Activated B cell treated with CpG ODN at 0.5 μM for 24 hours (primary cell): ENCODE measurements around the gene SH3RF3. TPM values are rescaled to one million over a fixed set of nuclear protein-coding genes. Genes with fewer than 3 reads are reported as not detected.

ENCODE experiments used
- ATAC-seq: fragments of 200-7000 bp; cut with Tn5 transposase; one replicate; pipeline ENCODE4 v1.10.0; 2021; ENCODE audit warnings: low read depth, mild to moderate bottlenecking, moderate library complexity
- CTCF ChIA-PET: fragments of 350-600 bp; sonication (Branson Sonifier 250); formaldehyde crosslinking; loops from one replicate; lab custom pipeline; 2021; ENCODE audit warnings: antibody characterized with exemption; lab: Charles Lee
- POLR2A ChIA-PET: fragments of 350-600 bp; sonication (Branson Sonifier 250); formaldehyde crosslinking; loops from one replicate; lab custom pipeline; 2021; ENCODE audit warnings: antibody characterized with exemption; lab: Charles Lee
- DNase-seq: peaks from one replicate; pipeline ENCODE4 v3.0.0; 2022
- H3K27ac Mint-ChIP-seq: one replicate; pipeline ENCODE4 v1.8.0; 2020; ENCODE audit warnings: mixed read lengths
- H3K27me3 Mint-ChIP-seq: one replicate; pipeline ENCODE4 v1.8.0; 2021; ENCODE audit warnings: mixed read lengths
- H3K36me3 Mint-ChIP-seq: one replicate; pipeline ENCODE4 v1.8.0; 2021; ENCODE audit warnings: low read depth, mixed read lengths
- H3K4me1 Mint-ChIP-seq: one replicate; pipeline ENCODE4 v1.8.0; 2021; ENCODE audit warnings: mixed read lengths
- H3K4me3 Mint-ChIP-seq: one replicate; pipeline ENCODE4 v1.8.0; 2020; ENCODE audit warnings: mild to moderate bottlenecking, mixed read lengths
- H3K9me3 Mint-ChIP-seq: one replicate; pipeline ENCODE4 v1.8.0; 2020; ENCODE audit warnings: mixed read lengths
- CTCF ChIP-seq: fragments of 200-600 bp; IDR thresholded peaks from one replicate; pipeline ENCODE4 v1.8.0; 2022; ENCODE audit warnings: antibody characterized with exemption, mild to moderate bottlenecking
- intact Hi-C: fragments of 100-400 bp; cut with micrococcal nuclease; formaldehyde crosslinking; loops from one replicate; pipeline ENCODE4 v1.15.1; 2024
- total RNA-seq: library from RNA; stranded (reverse); gene quantifications from 2 replicates; pipeline ENCODE4 v1.2.3, GENCODE V29; 2022

Gene SH3RF3
- total RNA-seq, 1 donor from 2014 or later = 0.09 TPM

DNA sequence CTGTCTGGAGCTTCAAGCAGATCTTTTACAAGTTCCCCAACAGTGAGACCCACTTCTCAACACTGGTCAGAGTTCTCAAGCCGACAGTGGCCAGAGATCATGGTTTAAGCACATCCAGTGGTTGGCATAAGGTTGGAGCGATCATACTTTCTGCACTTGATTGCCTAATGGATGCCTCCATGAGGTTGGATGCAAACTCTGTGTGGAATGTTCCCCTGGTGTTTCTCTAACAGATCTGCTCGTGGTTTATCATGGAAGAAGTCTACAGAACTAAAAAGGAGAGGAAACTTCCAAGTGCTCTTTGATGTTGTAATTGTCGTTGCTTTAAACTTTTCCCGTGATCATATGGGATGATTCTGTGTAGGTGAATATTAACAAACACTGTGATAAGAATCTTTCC is 60.7 kb downstream of the SH3RF3 start:
- Mint-ChIP-seq H3K27ac (no peak overlapping the region), H3K36me3 (no peaks in the 10 kb centered on the region), H3K4me3 (no peak overlapping the region), H3K9me3 (no peaks in the 10 kb centered on the region), H3K4me1 (peaks cover 11% of the 10 kb centered on the region), H3K27me3 (peaks cover 1% of the 10 kb centered on the region)
- DNase-seq = no peak
- ChIA-PET CTCF (no interaction called here), POLR2A (no interaction called here)
- no peak for ATAC-seq
- no peak for TF ChIP-seq CTCF
- intact Hi-C loops = no loop called here

DNA sequence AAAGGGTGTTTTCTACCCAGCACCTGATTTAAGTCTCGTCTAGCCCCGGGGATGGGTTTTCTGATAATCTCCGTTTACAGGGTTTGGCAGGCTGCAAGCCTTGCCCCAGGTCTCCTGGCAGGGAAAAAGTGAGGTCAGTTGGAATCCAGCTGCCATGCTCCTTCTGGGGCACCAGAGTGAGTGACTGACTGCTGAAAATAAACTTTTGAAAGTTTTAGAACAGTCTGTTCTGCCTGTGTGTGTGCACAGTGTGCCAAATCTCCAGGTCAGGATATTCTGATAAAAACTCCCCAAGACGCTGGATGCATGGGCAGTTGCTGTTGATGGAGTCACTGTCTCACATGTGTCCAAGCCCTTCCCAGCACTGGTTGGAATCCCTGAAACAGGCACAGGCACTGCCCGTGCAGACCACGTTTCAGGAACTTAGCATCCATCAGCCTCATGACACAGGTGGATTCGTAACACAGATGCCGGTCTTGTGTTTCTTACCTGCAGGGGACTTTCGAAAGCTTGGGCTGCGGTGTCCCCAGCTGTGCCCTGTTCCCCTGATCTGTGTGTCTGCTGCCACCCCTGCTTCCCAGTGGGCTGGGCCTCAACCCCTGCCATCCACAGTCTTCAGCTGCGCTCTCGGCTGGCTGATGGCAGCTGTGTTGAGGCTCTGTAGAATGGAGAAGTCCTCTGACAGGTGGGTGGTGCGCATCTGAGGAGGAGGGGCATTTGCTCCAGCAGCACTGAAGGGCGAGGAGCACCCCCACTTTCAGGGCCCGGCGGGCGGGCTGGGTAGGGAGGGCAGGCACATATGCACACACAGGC is 65.0 kb downstream of the SH3RF3 start:
- Mint-ChIP-seq H3K36me3 (no peaks in the 10 kb centered on the region), H3K9me3 (no peaks in the 10 kb centered on the region), H3K4me3 (peak overlapping the region; percentile 28), H3K4me1 (peaks cover 20% of the 10 kb centered on the region), H3K27me3 (peaks cover 3% of the 10 kb centered on the region), H3K27ac (no peak overlapping the region)
- ChIA-PET POLR2A (no interaction called here), CTCF (no interaction called here)
- TF ChIP-seq CTCF = no peak
- intact Hi-C loops = no loop called here
- ATAC-seq (peak; percentile 71), DNase-seq (no peak)

DNA sequence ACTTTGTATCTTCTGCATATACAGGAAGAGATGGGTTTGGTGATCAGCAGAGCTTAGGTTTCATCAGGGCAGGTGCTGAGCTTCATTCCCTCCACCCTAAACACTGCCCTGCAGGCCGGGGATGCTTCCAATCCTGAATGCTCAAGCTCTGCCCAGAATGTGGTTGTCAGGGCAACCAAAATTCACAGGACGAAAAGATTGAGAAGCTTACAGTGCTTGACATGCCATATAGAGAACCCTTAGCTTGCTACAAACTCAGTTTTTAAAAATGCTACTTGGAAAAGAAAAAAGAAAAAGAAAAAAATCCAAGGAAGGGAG is 65.6 kb downstream of the SH3RF3 start:
- POLR2A ChIA-PET = no interaction called here
- no peak for TF ChIP-seq CTCF
- Mint-ChIP-seq H3K4me1 (peaks cover 20% of the 10 kb centered on the region), H3K27me3 (peaks cover 2% of the 10 kb centered on the region), H3K36me3 (no peaks in the 10 kb centered on the region), H3K9me3 (no peaks in the 10 kb centered on the region), H3K4me3 (peak overlapping the region; percentile 28), H3K27ac (no peak overlapping the region)
- intact Hi-C loops = no loop called here
- ATAC-seq = no peak
- no peak for DNase-seq
- CTCF ChIA-PET = interaction anchor here (1.0 kb wide), 1 partner anchor 67 kb away, joined by 3 read pairs; no protein-coding TSS in a partner anchor

DNA sequence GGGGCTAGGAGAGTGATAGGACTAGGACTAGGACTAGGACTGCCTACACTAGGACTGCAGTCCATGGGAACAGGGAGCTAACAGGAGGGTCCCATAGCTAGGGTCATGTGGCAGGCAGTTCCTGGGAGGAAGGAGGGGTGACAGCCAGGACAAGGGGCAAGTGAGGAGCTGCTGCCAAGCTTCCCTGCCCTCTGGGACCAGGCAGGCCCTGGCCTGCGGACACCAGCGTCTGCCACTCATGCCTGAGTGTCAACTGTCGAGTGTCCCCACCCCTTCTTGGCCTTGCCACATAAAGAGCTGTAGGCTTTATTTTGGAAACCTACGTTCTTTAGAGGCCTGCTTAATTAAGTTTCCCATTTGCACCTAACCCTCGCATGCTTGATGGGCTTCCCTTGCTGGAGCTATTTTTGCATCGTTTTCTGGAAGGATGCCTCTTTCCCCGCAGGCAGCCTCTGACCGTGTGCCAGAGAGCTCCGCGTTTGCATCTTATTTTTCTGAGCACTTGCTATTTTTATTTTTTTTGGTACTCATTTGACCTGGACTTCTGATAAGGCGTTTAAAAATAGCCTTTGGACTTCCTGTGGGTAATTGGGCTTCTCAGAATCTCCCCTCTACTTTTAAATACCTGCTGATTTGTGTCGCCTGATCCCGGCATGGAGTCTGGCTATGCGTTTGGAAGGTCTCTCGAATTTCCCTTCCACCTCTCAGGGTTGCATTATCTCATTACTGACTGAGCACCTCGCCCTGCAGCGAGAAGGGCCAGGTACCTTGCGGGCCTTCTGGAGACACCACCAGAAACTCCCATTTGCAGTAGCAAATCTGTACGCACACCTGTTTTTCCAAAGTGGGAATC is 66.4 kb downstream of the SH3RF3 start:
- H3K27ac Mint-ChIP-seq = no peak overlapping the region
- H3K4me1 Mint-ChIP-seq = peaks cover 20% of the 10 kb centered on the region
- H3K9me3 Mint-ChIP-seq = no peaks in the 10 kb centered on the region
- CTCF ChIA-PET = interaction anchor here (1.0 kb wide), 1 partner anchor 68 kb away, joined by 3 read pairs; no protein-coding TSS in a partner anchor
- no peak for DNase-seq
- no peak for ATAC-seq
- intact Hi-C loops = no loop called here
- H3K36me3 Mint-ChIP-seq = no peaks in the 10 kb centered on the region
- POLR2A ChIA-PET = no interaction called here
- H3K27me3 Mint-ChIP-seq = peaks cover 2% of the 10 kb centered on the region
- H3K4me3 Mint-ChIP-seq = no peak overlapping the region
- TF ChIP-seq CTCF = no peak
